AG04449 (cell line): ENCODE measurements around the gene DSE.

ENCODE experiments used
- CTCF ChIA-PET: fragments of 350-600 bp; formaldehyde crosslinking; extraction: SDS; loops from one replicate; lab custom pipeline; 2021; ENCODE audit warnings: antibody characterized with exemption; lab: Yijun Ruan, JAX
- POLR2A ChIA-PET: fragments of 400-600, 350-600 bp; formaldehyde crosslinking; extraction: SDS; loops from one replicate; lab custom pipeline; 2020; ENCODE audit warnings: antibody characterized with exemption, inconsistent platforms; lab: Yijun Ruan, JAX
- DNase-seq: peaks from one replicate; pipeline ENCODE4 v3.0.0-alpha.2; 2010; ENCODE audit warnings: low read depth, low spot score
- H3K4me3 ChIP-seq: 2 replicates; pipeline ENCODE4 v1.5.1; 2011; ENCODE audit warnings: low read depth, mild to moderate bottlenecking, control low read depth, low read length
- TF ChIP-seq, protein P1 (sequence below): IDR thresholded peaks from one replicate; pipeline ENCODE4 v1.5.1; 2011; ENCODE audit warnings: mild to moderate bottlenecking, moderate library complexity, low read length, control low read depth, inconsistent platforms; ENCODE audit not compliant: insufficient read depth; ENCODE audit errors: missing control alignments

Gene DSE

DNA sequence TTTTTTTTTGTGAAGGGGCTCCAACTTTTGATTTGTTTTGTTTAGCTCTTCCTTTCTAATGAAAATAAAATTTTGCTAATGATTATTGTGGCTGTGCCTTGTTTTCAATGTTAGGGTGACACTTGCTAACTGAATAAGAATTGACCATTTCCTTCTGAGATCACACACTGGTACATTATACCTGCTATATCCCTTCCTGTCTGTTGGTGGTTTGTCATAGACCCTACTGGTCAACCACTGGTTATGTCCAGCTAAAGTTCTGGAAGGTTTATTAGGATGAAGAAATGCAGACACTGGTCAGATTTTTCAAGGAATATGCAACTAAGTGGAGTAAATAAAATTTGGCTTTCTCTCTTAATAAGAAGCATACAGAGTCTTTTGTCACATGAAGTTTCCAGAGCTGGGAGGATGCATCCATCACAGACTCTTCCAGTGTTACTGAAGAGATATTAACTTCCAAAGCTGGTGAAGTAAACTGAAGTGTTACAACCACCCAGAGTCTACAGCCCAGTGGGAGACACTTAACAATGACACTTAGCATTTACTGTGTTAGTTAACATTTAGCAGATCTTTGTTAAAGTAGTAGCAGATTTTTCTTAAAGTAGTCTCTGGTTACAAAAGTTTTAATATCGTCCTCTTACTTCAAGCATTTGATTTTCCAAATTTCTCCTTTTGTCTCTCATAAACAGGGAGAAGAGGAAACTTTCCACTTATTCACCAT, 121.0 kb downstream of the DSE start:
- ChIA-PET CTCF (interaction anchor here (1.7 to 2.6 kb wide), 2 partner anchors 20 to 222 kb away, joined by 6 to 11 read pairs; partner anchors contain the start of gene CALHM5), POLR2A (no interaction called here)
- DNase-seq: no peak
- TF ChIP-seq, protein P1, sequence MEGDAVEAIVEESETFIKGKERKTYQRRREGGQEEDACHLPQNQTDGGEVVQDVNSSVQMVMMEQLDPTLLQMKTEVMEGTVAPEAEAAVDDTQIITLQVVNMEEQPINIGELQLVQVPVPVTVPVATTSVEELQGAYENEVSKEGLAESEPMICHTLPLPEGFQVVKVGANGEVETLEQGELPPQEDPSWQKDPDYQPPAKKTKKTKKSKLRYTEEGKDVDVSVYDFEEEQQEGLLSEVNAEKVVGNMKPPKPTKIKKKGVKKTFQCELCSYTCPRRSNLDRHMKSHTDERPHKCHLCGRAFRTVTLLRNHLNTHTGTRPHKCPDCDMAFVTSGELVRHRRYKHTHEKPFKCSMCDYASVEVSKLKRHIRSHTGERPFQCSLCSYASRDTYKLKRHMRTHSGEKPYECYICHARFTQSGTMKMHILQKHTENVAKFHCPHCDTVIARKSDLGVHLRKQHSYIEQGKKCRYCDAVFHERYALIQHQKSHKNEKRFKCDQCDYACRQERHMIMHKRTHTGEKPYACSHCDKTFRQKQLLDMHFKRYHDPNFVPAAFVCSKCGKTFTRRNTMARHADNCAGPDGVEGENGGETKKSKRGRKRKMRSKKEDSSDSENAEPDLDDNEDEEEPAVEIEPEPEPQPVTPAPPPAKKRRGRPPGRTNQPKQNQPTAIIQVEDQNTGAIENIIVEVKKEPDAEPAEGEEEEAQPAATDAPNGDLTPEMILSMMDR: no peak
- no peak overlapping the region for H3K4me3 ChIP-seq

DNA sequence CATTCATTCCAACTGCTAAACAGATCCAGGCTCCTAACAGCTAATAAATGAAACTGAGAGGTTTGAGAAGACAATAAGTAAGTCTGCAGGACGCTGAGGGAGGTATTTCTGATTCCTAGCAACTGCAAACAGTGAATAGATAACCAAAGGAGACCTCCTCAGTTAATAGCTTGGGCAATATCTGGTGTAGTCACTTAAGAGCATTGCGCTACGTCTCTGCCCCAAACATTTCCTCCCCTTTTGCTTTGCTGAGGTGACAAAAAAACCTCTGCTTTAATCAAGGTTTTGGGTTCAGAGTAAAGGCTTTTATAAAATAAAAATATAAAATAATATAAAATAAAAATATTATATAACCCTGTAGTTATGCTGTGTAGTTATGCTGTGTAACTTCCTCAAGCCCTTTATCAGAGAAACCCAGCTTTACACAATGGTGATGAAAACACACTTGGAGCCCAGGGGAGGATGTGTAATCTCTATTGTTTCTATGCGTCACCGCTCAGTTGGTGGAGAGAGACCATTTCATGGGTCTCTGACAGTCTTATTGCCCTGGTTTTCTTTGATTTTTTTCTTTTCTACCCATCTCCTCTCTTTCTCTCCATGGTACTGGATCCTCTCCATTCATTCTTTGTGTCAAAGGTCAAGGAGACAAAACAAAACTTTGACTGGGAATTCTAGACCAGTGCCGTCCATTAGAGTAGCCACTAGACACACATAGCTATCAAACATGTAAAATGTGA, 121.8 kb downstream of the DSE start:
- no peak overlapping the region for H3K4me3 ChIP-seq
- POLR2A ChIA-PET: no interaction called here
- DNase-seq: no peak
- CTCF ChIA-PET: interaction anchor here (1.7 to 2.6 kb wide), 2 partner anchors 20 to 222 kb away, joined by 6 to 11 read pairs; partner anchors contain the start of gene CALHM5
- TF ChIP-seq, protein P1: no peak
